Measurements from ENCODE around the gene STIMATE. TPM values are rescaled to one million over a fixed set of nuclear protein-coding genes. Genes with fewer than 3 reads are reported as not detected.

Gene STIMATE
- total RNA-seq, 1 donor from 2014 or later = 8.7 TPM

DNA sequence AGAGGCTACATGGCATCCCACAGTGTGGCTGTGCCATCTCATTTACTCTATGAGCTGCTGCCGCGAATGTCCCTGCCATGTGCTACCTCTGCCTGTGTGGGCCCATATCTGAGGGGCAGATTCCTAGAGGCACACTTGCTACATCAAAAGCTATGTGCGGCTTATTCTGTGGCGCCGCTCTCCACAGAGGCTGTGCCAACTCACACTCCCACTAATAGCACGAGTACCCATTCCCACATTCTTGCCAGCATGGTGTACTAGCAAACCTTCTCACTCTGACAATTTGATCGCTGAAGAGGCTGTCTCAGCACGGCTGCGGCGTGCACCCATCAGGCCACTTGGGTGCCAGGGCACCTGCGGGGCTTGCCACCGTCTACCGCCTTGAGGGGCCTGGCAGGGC, 31.4 kb downstream of the STIMATE start:
- DNase-seq = no peak

DNA sequence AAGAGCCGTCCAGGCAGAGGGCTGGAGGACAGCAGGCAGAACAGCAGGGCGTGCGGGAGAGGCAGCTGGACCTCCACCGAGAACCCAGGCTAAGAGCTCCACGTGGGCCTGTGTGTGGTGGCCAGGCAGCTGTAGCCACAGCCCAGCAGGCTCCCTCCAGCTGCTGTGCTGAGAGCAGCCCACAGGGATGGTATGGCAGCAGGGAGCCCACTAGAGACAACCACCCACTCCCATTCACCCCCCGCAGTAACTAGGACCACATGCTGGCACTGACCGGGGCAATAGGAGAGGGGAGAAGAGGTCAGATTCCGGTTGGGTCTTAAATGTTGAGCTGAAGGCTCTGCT, 37.0 kb downstream of the STIMATE start:
- DNase-seq = no peak

DNA sequence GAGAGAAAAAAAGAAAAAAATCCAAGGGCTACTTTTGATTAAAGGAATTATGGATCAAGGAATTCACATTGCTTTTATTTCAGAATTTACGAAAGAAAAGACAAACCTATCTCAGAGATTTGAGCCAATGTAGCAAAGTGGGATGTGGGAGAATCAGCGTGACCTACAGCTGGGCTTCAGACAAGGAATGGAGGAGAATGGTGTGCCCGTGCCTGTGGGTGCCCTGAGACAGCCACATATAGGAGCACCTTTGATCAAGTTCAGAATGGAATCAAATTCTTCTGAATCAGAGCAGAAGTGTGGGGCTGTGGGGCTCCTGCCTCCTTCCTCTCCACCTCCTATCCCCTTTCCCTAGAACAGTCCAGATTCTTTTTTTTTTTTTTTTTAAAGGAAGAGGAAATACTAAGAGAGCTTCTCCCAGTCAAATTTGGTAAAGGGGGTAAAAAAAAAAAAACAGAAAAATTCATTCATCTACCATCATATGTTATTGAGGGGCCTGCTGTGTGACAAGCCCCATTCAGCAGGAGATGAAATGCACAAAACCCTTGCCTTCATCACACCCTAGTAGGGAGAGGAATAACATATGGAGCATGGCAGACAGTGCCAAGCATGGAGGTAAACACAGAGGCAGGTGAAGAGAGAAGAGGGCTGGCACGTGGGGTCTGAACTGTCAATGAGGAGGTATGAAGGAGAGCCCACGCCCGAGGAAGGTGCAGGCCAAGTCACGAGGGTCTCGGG, 37.5 kb downstream of the STIMATE start:
- DNase-seq = no peak

DNA sequence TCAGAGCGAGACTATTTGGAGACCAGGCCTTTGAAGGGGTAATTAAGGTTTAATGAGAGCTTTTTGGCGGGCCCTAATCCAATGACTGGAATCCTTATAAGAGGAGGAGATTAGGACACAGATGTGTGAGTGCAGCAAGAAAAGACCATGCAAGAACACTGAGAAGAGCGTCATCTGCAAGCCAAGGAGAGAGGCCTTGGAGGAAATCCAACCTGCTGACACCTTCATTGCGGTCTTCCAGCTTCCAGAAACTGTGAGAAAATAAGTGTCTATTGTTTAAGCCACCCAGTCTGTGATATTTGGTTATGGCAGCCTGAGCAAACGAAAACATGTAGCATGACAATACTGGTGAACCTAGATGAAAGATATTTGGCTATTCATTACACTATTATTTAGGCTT, 39.5 kb downstream of the STIMATE start:
- DNase-seq = no peak

DNA sequence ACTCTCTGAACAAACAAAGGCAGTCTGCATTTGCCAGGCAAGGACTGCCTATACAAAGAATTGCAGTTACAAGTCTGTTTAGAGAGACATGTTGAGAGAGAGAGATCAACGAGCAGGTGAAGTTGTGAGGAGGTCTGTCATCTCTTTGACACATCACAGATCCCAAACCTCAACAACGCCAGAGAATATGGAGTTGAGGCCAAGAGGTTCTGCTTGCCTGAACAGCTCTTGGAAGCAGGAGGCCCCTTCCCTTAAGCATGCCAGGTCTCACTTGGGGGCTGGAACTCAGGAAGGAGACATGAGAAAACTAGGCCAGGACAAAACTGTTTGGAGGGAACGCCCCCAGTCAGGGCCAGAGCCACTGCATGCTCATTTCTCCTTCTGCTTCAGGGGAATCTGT, 40.2 kb downstream of the STIMATE start:
- no peak for DNase-seq

DNA sequence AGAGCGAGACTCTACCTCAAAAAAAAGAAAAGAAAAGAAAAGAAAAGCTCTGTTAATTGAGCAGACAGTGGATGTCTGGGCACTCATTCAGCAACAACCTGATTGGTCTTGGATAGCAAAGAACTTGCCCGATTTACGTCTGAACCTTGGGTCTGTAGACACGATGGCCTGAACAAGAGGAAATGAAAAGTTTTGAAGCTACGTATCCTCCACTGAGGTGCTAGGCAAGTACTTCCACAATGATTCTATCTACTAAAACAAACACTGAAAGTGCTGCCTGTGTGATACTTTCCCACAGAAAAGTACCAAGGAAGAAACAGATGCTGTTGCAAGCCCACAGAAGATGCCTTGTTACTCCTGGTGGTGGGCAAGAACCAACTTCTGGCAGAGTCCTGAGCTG, 40.7 kb downstream of the STIMATE start:
- DNase-seq = no peak

DNA sequence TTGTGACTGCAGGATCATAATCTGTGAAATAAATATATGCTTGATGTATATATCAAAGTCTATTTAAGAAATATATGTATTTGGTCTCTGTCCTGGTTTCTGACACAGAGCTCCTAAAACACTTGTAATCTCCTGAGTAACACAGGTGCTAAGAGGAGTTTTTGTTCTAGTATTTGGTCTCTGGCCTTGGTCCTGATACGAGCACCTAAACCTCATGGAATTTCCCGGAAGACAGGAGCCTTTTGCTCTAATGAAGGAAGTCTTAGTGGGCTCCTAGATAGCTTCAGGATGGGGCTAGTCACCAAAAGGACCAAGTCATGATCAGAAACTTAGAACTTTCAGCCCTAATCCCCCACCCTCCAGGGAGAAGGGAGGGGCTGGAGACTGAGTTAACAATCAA, 43.3 kb downstream of the STIMATE start:
- DNase-seq = no peak

DNA sequence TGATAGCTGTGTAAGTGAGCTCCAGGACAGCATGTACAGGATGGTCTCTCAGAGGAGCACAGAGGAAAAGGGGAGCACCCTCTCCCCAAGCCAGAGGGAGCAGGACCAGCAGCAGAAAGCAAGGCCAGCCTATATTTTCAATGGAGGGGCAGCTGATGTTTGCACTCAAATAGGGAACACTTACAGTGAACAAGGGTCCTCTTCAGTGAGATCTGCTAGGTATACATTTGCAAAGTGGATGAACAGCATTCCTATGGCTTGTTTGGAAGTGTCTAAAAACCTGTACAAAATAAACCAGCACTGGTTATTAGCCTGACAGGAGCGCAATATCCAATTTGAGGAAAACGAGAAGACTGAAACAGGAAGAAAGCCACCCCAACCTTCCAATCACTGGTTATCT, 44.9 kb downstream of the STIMATE start:
- no peak for DNase-seq

DNA sequence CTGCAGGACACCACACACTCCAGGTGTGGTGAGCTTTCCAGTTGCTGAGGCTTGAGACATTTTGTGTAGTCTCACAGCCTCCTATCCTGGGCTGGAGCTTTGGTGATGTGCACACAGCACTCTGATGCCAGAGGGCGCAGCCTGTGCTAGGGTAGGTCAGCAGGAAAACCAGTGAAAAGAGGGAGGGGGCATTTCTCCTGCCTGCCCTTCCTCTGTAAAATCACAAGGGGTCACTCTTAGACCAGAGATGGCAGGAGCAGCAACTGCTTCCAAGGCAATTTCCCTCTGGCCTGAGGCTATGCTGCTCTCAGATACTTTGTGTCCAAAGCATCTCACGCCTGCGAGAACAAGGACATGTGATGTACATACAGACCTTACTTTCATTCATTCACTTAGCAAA, 46.0 kb downstream of the STIMATE start:
- peak; percentile 7 for DNase-seq

DNA sequence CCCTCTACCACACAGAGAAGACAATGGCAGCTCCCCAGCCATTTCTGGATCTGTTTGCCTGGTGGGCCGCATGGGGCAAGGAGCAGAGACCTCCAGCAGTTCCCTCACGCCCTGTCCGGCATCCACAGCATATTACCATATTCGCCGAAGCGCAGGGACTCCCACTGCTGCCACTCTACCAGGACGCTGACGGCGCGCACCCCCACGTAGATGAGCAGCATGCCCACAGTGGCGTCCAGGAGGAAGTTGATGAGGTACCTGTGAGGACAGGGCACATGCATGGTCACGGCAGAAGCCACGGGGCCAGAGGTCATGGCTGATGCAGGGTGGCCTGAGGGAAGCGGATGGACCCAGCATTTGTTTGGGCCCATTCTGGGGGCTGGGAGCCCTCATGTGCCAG, 47.7 kb downstream of the STIMATE start:
- no peak for DNase-seq

DNA sequence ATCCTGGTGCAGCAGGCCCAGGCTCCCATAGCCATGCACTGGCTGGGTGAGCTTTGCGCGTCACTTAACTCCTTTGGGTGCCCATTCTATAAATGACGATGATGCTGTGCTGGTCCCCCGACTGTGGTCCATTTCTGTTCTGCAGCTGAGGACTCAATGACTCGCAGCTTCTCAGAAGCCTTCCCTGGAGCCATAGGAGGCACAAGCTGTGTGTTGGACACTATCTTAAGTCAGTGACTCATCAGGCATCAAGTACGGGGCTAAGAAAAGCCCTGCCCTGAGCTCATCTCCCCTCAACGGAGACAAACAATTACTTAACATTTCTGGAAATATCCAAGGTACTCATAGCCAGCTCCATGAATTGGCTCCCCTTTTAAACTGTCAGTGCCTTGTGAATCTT, 48.7 kb downstream of the STIMATE start:
- DNase-seq = no peak

DNA sequence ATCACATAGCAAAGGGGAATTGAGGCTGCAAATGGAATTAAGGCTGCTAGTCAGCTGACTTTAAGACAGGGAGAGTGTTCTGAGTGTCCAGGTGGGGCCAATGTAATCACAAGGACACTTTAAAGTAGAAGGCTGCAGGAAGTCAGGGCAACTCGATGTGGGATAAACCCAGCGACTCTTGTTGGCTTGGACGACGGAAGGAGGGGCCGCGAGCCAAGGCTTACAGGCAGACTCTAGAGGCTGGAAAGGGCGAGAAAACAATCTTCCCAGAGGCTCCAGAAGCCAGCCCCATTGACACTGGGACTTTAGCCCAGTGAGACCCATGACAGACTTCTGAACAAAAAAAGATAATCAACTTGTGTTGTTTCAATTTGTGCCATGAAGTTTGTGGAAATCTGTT, 49.6 kb downstream of the STIMATE start:
- DNase-seq = no peak

DNA sequence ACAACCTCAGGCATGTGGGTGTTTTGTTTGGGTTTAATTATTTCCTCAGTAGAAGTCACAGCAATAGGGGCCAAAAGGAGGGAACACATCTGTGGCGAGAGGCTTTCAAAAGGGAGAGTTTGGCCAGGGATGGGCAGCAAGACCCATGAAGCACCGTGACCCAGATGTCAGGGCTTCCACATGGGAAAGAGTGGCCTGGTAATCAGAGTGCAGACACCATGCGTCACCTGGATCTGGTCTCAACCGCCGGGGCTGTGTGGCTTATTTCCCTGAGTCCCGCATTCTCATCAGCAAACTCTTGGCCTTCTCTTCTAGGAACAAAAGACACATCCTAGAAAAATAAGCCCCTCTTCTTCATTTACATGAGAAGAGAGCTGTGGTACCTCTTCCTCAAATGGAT, 50.1 kb downstream of the STIMATE start:
- no peak for DNase-seq

DNA sequence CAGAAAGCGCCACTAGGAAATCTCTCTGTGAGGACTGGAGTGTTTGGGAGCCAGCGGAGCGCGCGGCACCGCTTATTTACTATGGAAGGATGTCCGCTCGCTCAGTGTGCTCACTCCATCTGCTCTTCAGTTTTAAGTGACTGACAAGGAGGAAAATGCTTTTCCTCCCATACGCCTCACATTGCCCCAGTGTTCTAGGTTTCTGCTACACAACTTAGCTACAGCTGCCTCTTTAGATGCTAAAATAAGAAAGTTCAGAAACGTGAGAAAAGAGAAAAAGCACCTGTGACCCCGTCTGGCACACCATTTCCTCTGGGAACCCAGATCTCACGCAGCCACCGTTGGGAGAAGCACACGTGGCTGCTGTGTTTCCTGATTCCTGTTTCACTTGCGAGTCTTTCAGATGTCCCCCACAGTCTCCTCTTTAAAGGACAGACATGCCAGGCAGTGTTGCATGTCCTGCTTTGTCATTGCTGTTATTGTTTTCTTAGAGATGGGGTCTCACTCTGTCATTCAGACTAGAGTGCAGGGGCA, 50.8 kb downstream of the STIMATE start:
- no peak for DNase-seq

DNA sequence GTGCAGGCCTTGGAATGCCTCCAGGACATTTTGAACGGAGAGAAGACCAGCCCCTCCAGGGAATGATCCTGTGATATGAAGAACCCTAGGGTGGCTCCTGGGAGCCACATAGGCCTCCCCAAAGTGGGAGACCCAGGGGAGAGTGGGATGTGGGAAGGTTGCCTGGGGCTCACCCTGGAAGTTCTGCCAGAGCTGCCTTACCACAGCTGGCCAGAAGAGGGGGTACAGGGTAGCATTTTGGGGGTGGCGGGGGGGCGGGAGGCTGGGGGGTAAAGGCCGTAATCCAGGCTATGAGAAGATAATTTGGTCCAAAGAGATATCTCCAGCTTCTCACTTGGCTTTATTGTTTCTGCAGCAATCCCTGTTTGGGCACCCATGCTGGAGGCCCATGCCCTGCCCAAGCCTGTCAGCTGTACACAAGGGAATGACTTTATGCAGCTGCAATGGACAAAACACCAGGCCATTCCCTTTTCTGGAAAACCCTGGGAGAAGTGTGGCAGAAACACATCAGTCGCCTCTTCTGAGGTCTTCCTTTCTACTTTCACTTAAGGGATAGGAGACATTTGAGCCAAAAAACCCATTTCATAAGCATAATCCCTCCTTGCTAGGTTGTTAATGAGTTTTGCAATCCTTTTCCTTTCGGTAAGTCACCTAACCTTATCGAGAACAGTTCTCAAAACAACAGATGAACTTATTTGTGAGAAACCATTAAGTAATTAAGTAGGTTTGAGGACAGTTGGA, 51.5 kb downstream of the STIMATE start:
- no peak for DNase-seq

DNA sequence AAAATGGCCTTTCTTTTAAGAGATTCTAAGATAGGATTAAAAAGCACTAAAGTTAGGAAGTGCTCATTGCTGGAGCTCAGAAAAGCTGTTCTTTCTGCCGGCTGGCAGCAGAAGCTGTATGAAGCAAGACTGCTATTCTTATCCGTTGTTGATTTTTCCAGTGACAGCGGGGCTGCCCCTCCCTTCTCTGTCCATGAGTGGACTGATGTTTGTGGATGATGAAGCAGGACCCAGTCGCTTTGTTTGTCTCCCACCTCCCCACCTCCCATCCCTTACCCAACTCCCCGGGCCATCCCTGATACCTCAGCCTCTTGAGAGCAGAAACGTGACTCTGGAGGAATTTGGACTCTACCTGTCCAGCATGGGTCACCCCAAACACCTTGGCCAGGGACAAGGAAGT, 52.2 kb downstream of the STIMATE start:
- DNase-seq = peak; percentile 33

DNA sequence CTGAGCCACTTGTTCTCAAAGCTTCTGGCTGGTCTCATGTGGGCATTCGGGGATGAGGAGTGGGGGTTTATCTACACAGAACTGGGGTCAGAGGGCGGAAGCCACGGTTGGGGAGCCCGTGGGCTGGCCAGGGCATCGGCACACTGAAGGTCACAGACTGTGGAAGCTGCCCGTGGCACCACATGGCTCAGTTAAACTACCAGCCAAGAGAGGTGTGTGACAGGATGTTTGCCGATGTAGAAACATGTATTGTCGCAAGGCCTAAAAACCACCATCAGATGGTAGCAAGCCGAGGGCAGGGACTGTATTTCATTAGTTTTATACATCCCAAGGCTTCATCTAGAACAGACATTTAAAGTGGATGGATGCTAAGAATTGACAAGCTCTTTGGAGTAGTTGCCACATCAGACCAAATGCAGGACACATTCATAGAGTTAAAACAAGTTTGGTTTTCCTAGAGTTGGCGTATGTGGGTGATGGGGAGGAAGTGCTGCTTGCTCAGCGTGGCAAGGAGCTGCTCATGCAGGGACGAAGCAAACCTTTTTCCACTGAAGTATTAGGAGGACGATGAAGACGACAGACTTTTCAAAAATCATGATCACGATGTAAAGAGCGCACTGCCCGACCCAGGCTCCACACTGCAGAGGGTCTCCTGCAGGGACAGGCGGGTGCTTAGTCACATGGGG, 52.9 kb downstream of the STIMATE start:
- DNase-seq = no peak

DNA sequence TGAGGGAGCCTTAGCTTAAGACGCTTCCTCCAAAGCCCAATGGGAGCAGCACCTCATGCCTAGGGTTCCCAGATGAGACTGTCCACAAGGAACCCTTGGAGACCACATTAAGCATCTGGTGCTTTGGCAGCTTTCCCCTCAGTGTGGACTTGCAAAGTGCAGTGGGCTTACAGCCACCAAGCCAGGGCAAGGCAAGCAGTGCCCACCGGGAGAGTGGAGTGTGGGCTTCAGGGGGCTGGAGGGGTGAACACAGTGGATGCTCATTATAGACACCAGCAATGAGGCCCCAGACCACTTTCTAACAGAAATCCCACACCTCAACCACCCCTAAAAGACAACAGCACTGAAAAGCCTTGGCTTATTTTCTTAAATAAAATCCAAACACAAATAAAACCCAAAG, 53.5 kb downstream of the STIMATE start:
- DNase-seq = no peak

DNA sequence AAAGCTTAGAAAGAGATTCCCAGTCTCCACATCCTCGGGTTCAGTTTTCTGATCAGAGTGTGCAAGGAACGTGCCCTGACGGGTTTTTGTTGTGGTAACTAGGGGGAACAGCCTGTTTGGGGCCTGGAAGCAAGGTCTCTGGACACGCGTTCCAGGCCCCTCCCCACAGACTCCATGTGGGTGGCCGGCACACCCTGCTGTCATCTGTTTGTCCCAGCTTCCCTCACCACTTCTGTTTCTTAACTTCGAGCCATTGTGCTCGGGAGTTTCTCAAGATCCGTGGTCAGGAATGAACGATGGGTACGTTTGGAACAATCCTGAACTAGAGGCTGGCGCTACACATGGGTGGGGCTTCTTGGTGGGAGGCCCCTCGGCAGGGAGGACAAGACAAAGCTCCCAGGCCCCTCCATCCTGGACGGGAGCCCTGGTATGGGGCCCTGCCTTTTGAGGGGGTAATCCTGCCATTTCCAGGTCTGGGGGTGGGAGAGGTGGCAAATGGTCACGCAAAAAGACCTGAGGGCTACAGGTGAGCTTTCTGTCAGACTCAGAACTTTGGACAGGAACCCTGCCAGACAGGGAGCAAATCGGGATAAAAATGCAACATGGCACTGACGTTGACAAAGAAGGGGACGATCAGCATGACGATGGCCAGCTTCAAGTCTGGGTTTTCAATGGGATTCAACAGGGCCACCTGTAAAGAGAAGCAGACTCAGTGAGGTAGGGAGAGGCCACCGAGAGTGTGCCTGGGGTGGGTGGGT, 54.1 kb downstream of the STIMATE start:
- DNase-seq = peak; percentile 3

DNA sequence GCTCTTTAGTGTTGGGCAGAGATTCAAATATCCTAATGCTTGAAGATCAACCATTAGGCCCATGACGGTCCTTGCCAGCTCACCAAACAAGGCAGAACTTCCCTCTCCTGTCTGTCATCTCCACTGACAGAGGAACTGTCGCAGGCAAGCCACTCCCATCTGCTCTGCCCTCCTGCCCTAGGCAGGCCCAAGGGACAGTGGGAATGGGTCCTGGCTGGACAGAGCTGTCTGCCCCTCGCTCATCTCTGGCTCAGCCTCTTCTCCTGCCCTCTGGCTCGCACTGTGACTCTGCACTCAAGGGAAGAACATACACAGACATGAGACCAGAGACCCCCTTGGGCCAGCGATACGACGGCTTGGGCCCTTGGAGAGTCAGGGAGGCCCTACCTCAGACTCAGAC, 54.9 kb downstream of the STIMATE start:
- DNase-seq = no peak

DNA sequence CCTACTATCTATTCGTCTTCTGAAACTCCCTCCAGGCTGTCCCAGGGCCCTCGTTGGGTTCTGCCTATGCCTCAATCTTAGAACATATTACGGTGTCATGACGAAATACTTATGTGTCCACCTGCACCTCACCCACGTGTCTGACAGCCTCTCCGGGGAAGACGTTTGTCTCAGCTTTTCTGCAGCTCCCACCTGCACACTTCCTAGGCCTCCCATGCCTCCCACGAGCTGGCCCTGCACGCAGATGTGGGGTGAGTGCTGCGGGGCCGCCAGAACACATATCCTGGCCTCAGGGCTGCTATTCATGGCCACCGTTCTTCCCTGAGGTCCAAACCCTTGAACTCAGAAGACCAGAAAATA, 55.4 kb downstream of the STIMATE start:
- DNase-seq = no peak

DNA sequence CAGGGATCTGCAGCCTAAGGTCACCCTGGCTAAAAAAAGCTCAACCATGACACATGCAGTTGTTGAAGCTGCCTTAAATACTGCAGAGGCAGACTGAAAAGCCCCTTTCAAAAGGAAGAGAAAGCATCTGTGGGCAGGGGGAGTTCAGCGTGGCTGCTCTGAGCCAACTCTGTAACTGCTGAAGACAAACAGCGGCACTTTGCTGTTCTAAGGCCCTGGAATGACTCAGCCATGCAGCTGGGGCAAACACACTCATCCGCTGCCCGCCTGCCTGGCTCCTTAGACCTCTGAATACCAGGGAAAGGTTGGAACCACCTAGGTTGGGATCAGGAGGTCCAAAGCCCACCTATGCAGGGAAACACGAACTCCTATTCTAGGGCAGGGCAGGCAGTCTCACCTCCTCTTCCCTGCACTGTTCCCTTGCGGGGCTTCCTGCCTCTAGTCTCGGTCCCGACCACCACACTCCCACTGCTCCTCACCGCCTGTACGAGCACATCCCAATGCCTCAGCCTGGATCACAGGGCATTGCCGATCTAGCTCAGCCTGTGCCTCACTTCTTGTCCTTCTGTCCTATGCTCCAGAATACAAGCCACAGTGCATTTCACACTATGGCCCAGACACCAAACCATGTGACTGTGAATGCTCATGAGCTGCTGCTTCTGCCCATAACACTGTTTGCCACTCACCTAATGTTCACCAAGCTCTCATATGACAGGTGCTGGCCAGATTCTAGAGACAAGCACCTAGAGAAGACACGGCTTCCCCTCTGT, 56.0 kb downstream of the STIMATE start:
- DNase-seq = no peak
